Measurements from ENCODE around the gene PDE11A.

The PDE11A gene

DNA sequence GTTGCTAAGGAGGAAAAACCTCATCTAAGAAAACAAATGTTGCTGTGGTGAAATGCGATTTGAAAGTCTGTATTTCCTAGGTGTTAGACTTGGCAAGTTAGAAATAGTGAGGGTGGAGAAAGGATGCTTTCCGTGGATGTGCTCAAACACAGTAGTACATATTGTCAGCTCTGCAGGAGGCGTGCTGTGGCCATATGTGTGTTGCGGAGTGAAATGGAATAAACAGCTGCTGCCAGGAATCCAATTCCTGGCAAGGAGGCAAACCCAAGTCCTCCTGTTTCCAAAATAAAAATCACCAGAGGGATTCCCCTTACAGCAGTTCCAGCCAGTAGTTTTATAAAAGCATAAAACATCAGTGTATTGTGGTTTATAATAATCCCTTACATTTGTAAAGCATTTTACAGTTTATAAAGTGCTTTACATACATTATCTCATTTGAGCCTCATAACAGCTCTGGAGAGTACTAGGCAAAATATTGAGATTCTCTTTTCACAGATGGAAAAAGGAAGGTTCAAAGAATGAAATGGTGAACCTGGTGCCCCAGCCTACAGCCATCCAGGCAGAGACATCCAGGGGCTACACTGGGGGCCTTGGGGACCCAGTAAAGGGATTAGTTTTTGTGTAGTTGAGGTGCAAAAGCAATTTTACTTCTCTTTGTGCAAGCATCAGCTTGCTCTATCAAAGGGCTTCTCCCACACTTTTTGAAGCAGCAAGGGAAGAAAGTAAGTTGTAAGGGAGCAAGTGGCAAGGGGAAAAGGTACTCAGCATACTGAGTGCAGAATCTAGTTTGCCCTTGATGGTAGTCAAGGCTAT, 474.0 kb downstream of the PDE11A start:
- no peak for DNase-seq
- Histone ChIP-seq H3K4me1 (peaks cover 3% of the 10 kb centered on the region), H3K27me3 (no peaks in the 10 kb centered on the region), H3K9me3 (no peaks in the 10 kb centered on the region), H3K4me3 (ENCODE audit: low read depth, low read length) (no peak overlapping the region), H3K36me3 (no peaks in the 10 kb centered on the region)
- TF ChIP-seq, protein P1, sequence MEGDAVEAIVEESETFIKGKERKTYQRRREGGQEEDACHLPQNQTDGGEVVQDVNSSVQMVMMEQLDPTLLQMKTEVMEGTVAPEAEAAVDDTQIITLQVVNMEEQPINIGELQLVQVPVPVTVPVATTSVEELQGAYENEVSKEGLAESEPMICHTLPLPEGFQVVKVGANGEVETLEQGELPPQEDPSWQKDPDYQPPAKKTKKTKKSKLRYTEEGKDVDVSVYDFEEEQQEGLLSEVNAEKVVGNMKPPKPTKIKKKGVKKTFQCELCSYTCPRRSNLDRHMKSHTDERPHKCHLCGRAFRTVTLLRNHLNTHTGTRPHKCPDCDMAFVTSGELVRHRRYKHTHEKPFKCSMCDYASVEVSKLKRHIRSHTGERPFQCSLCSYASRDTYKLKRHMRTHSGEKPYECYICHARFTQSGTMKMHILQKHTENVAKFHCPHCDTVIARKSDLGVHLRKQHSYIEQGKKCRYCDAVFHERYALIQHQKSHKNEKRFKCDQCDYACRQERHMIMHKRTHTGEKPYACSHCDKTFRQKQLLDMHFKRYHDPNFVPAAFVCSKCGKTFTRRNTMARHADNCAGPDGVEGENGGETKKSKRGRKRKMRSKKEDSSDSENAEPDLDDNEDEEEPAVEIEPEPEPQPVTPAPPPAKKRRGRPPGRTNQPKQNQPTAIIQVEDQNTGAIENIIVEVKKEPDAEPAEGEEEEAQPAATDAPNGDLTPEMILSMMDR (IDR thresholded peaks at IDR 0.05; ENCODE audit: low read depth, low read length), result no peak

DNA sequence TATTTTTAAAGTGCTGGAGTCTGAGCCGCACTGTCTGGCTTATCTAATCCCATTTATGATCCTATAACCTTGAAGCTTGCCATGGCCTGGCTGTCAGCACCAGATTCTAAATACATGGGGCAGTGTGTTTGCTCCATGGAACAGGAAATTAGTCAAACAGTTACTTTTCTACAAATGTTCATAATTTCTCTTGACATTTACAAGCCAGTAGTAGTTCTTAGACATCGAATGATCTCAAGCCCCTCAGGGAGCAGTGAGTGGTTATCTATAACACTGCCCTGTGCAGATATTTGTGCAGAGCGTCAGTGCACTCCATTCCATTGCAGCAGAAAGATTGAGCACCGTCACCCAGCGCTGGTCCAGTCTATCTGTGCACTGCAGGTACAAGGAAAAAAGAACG, 474.8 kb downstream of the PDE11A start:
- Histone ChIP-seq H3K4me3 (ENCODE audit: low read depth, low read length) (no peak overlapping the region), H3K4me1 (peaks cover 4% of the 10 kb centered on the region), H3K27me3 (no peaks in the 10 kb centered on the region), H3K9me3 (no peaks in the 10 kb centered on the region), H3K36me3 (no peaks in the 10 kb centered on the region)
- no peak for DNase-seq
- TF ChIP-seq, protein P1 (IDR thresholded peaks at IDR 0.05; ENCODE audit: low read depth, low read length), result no peak

DNA sequence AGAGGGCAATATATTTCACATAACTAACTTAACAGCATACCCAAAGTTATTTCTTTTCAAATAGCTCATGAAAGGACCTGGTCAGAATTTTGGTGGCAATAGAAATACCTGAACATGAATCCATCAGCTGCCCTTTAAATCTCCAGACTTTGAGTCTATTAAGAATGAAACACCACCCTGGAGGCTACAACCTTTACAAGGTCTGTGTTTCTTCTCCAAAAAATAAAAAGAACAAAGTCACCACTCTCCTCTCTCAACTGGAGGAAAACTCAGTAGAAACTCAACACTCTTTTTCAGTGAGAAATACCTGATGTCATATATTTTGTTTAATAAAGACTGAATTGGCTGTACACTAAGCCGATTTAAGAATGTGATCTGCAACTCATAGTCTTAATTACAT, 475.7 kb downstream of the PDE11A start:
- no peaks in the 10 kb centered on the region for H3K27me3 ChIP-seq
- H3K4me3 ChIP-seq (ENCODE audit: low read depth, low read length), result no peak overlapping the region
- H3K9me3 ChIP-seq, result no peaks in the 10 kb centered on the region
- DNase-seq, result no peak
- TF ChIP-seq, protein P1 (IDR thresholded peaks at IDR 0.05; ENCODE audit: low read depth, low read length), result no peak
- no peaks in the 10 kb centered on the region for H3K36me3 ChIP-seq
- H3K4me1 ChIP-seq, result peaks cover 4% of the 10 kb centered on the region

DNA sequence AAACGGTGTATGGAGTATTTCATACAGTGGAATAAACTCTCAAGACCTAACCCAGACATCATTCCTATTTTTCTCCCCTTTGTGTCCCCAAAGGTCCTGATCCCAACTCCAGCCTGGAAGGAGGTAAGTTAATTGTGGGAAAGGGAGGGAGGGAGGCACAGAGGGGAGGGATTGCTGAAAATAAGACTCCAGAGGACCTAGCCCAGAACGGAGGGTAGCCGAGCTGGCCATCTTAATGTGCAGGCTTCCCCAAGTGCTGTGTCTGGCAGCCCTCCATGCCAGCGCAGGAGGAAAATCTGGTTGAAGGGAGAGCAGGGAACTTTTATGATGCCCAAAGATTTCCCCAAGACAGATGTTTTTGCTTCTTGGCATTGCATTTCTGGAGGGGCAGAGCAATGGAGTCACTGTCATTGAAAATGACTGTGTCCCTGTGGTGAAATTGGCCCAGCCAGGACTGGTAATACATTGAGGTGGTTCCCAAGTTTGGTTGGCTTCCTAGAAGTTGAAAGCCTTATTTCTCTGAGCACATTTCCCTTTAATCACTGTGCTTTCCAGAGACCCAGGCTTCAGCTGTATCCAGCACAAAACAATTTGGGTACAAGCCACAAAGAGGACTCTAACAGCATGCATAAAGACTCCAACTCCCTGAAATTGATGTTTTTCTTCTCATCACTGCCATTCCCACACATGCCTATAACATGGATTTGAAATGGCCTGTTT, 477.3 kb downstream of the PDE11A start:
- TF ChIP-seq, protein P1 (IDR thresholded peaks at IDR 0.05; ENCODE audit: low read depth, low read length), result no peak
- no peaks in the 10 kb centered on the region for H3K9me3 ChIP-seq
- peaks cover 4% of the 10 kb centered on the region for H3K4me1 ChIP-seq
- no peak for DNase-seq
- no peaks in the 10 kb centered on the region for H3K27me3 ChIP-seq
- H3K4me3 ChIP-seq (ENCODE audit: low read depth, low read length), result no peak overlapping the region
- H3K36me3 ChIP-seq, result no peaks in the 10 kb centered on the region

DNA sequence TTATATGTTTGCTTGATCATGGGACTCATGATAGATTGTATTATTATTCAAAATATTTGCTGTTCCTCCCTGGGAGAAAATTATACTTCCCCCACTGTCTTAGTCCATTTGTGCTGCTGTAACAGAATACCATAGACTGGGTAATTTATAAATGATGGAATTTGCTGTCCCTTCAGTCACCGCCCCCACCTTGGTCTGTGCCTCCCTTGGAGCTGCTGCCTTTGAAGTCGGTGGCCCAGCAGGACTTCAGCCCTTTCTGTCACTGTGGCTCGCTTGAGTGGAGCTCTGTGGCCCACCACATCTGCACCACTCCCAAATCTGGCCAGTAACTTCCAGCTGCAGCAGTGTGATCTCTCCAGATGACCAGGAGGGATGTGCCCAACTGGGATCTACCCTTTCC, 479.2 kb downstream of the PDE11A start:
- H3K27me3 ChIP-seq, result no peaks in the 10 kb centered on the region
- no peaks in the 10 kb centered on the region for H3K36me3 ChIP-seq
- no peak overlapping the region for H3K4me3 ChIP-seq (ENCODE audit: low read depth, low read length)
- DNase-seq, result no peak
- H3K9me3 ChIP-seq, result no peaks in the 10 kb centered on the region
- H3K4me1 ChIP-seq, result peaks cover 4% of the 10 kb centered on the region
- TF ChIP-seq, protein P1 (IDR thresholded peaks at IDR 0.05; ENCODE audit: low read depth, low read length), result no peak

DNA sequence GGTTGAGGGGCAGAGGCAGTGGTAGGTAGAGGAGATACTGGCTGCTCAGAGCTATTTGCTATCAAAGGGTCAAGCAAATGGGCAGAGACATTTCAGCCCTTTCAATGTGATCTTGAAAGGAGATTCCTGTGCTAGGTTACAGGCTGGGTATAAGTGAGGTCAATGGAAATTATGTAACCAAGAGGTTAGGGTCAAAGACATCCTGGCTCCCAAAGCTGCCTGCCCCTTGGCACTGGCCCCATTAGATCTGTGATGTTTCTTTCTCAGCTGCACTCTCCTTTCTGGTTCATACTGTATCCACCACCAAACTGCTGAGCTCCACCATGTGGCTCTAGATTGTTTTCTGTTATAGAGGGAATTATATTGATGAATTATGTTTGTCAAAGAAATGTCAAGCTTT, 479.6 kb downstream of the PDE11A start:
- TF ChIP-seq, protein P1 (IDR thresholded peaks at IDR 0.05; ENCODE audit: low read depth, low read length), result no peak
- H3K9me3 ChIP-seq, result no peaks in the 10 kb centered on the region
- no peaks in the 10 kb centered on the region for H3K36me3 ChIP-seq
- H3K4me3 ChIP-seq (ENCODE audit: low read depth, low read length), result no peak overlapping the region
- no peaks in the 10 kb centered on the region for H3K27me3 ChIP-seq
- H3K4me1 ChIP-seq, result peaks cover 4% of the 10 kb centered on the region
- DNase-seq, result no peak

All from BE2C (cell line).